HG02610 (cell line): ENCODE results near the gene RTL9.

Source experiments
- ATAC-seq: cut with Tn5 transposase; IDR thresholded peaks from one replicate; pipeline ENCODE4 v1.9.1; 2021; ENCODE audit warnings: mild to moderate bottlenecking, moderate library complexity; ENCODE audit not compliant: unreplicated experiment

Gene RTL9

GRCh38 chrX:110341189-110342035, 17.2 kb upstream of the RTL9 start:
- ATAC-seq, result peak; percentile 91

GRCh38 chrX:110346681-110347080, 12.0 kb upstream of the RTL9 start:
- ATAC-seq, result no peak

DNA sequence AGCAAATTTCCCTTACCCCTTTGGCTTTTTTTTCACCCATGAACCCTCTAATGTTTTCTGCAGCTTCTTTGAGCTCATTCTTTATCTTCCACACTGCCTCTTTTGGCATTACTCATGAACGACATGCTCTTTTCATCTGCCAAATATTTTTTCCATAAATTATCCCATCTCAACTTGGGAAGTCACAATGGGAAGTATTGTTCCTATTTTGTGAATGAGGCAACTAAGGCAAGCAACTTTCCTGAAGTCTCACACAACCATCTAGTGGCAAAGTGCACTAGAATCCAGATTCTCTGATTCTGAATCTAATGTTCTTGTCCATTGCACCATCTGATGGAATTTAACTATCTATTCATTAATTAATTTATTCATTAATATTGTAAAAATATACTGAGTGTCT, 625 bp downstream of the RTL9 start:
- ATAC-seq, result no peak

- ATAC-seq, result no peak
These were observed 4.6 kb downstream of the RTL9 start for GRCh38 chrX:110363244-110363643.

DNA sequence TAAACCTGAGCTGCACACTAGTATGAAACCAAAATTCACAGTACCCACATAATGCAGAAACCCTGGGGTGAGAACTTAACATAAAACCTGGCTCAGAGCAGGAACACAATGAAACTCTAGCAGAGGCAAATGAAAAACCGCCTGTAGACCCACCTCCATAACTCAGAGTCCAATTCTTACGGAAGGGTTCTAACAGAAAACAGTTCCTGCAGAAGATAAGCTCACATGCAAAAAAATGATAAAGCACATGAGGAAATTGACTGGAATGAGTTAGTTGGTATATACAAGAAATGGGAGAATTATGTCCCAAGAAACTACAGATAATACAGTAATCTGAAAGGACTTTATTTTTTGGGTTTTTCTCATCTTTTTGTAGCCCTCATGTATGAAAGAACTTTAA, 14.7 kb downstream of the RTL9 start:
- no peak for ATAC-seq

GRCh38 chrX:110374559-110374958, 15.9 kb downstream of the RTL9 start:
- no peak for ATAC-seq

GRCh38 chrX:110381216-110381615, 22.6 kb downstream of the RTL9 start:
- no peak for ATAC-seq

DNA sequence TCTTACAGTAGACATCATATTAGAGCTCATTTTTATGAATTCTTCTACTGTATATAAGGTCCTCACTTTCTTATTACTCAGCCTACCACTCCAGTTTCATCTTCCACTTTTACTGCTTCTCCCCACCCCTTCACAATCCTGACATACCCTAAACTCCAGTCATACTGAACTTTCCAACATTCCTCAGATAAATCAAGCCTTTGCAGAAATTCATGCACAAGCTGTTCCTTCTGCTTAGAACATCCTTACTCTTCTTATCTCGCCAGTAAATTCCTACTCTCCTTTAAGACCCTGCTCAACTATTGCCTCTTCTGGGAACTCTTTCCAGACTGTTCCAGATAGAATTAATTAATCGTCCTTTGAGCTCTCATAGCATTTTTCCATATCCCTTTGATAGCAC, 24.8 kb downstream of the RTL9 start:
- no peak for ATAC-seq

- no peak for ATAC-seq
These were observed 25.8 kb downstream of the RTL9 start for GRCh38 chrX:110384490-110384889.

GRCh38 chrX:110389570-110389969, 30.9 kb downstream of the RTL9 start:
- ATAC-seq, result no peak

GRCh38 chrX:110391086-110391485, 32.4 kb downstream of the RTL9 start:
- ATAC-seq, result no peak

GRCh38 chrX:110394651-110395050, 36.0 kb downstream of the RTL9 start:
- no peak for ATAC-seq

- ATAC-seq, result no peak
These were observed 37.2 kb downstream of the RTL9 start for GRCh38 chrX:110395877-110396276.

GRCh38 chrX:110396735-110397134, 38.1 kb downstream of the RTL9 start:
- ATAC-seq, result no peak

DNA sequence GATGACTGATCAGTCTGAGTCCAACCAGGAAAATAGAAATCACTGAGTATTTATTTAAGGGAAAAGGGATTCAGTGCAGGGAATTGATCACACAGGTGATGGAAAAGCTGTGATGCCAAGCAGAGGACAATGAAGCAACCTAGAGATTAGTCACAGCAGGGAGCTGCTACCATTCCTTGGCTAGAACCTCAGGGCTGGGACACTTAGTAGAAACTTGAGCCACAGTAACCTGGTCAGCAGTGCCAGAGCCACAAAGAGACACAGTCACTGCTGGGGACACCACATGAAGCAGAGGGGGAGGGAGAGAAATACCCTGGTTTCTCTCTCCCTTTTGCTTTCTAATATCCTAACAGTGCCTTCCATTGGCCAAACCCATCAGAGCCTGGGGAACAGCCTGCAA, 38.7 kb downstream of the RTL9 start:
- ATAC-seq, result no peak

DNA sequence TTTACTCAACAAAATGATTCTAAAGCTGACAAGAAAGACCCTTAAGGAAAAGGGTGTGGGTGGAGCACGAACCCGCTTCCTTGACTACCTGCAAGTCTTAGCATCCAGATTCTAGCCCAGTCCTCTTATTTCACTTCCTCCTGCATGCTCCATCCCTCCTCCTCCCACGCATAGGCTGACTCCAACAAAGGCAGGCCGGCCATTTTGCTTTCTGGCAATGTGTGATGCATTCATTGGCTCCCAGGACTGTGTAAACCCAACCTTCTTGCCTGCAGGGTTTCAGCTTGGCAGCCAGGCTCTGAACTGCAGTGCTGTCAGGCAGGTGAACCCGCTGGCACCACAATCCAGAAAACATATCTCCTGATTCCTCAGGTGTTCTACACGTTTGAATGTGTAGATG, 39.3 kb downstream of the RTL9 start:
- ATAC-seq, result no peak

GRCh38 chrX:110399497-110399896, 40.8 kb downstream of the RTL9 start:
- no peak for ATAC-seq

DNA sequence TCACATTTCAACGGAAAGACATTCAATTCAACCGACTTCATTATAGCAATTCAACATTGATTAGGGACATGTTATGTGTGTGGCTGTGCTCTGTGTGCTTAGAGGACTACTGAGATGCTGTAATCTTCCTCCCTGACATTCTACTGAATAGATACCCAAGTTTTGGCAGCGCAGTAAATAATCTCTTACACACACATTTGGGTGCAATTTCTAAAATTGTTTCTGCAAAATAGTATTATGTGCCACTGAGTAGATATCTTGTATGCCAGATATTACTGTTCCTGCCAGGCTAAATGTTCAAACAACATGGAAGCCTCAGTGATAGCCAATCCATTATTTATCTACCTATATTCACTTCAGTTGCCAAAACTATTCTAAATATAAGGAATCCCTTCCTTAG, 41.3 kb downstream of the RTL9 start:
- no peak for ATAC-seq

- ATAC-seq, result no peak
These were observed 42.5 kb downstream of the RTL9 start for GRCh38 chrX:110401135-110401534.

GRCh38 chrX:110402091-110402849, 43.6 kb downstream of the RTL9 start:
- no peak for ATAC-seq

- no peak for ATAC-seq
These were observed 44.2 kb downstream of the RTL9 start for GRCh38 chrX:110402850-110403221.
